HL-60 (cell line): ENCODE data around the gene MESD.

Source experiments
- GABPA ChIP-seq: IDR thresholded peaks from 2 replicates; pipeline ENCODE4 v1.6.1; 2012; ENCODE audit warnings: low read depth
- POLR2AphosphoS5 ChIP-seq: IDR thresholded peaks from 2 replicates; pipeline ENCODE4 v1.6.1; 2012; ENCODE audit warnings: low read depth
- TF ChIP-seq, protein P1 (sequence below): IDR thresholded peaks from one replicate; pipeline ENCODE4 v1.5.1; 2011; ENCODE audit warnings: low read length, control low read depth, inconsistent platforms; ENCODE audit not compliant: insufficient read depth
- TF ChIP-seq, protein P2 (sequence below): IDR thresholded peaks from 2 replicates; pipeline ENCODE4 v1.6.1; 2012; ENCODE audit warnings: low read depth; ENCODE audit not compliant: insufficient replicate concordance

DNA sequence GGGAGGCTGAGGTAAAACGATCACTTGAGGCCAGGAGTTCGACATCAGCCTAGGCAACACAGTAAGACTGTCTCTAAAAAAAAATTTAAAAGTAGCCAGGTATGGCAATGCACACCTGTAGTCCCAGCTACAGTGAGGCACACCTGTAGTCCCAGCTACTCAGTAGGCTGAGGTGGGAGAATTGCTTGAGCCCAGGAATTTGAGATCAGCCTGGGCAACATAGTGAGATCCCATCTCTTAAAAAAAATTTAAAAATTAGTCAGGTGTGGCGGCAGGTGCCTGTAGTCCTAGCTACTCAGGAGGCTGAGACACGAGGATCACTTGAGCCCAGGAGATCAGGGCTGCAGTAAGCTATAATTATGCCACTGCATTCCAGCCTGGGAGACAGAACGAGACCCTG, 6.8 kb downstream of the MESD start:
- TF ChIP-seq, protein P1, sequence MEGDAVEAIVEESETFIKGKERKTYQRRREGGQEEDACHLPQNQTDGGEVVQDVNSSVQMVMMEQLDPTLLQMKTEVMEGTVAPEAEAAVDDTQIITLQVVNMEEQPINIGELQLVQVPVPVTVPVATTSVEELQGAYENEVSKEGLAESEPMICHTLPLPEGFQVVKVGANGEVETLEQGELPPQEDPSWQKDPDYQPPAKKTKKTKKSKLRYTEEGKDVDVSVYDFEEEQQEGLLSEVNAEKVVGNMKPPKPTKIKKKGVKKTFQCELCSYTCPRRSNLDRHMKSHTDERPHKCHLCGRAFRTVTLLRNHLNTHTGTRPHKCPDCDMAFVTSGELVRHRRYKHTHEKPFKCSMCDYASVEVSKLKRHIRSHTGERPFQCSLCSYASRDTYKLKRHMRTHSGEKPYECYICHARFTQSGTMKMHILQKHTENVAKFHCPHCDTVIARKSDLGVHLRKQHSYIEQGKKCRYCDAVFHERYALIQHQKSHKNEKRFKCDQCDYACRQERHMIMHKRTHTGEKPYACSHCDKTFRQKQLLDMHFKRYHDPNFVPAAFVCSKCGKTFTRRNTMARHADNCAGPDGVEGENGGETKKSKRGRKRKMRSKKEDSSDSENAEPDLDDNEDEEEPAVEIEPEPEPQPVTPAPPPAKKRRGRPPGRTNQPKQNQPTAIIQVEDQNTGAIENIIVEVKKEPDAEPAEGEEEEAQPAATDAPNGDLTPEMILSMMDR, result no peak
- TF ChIP-seq GABPA, result no peak
- TF ChIP-seq, protein P2, sequence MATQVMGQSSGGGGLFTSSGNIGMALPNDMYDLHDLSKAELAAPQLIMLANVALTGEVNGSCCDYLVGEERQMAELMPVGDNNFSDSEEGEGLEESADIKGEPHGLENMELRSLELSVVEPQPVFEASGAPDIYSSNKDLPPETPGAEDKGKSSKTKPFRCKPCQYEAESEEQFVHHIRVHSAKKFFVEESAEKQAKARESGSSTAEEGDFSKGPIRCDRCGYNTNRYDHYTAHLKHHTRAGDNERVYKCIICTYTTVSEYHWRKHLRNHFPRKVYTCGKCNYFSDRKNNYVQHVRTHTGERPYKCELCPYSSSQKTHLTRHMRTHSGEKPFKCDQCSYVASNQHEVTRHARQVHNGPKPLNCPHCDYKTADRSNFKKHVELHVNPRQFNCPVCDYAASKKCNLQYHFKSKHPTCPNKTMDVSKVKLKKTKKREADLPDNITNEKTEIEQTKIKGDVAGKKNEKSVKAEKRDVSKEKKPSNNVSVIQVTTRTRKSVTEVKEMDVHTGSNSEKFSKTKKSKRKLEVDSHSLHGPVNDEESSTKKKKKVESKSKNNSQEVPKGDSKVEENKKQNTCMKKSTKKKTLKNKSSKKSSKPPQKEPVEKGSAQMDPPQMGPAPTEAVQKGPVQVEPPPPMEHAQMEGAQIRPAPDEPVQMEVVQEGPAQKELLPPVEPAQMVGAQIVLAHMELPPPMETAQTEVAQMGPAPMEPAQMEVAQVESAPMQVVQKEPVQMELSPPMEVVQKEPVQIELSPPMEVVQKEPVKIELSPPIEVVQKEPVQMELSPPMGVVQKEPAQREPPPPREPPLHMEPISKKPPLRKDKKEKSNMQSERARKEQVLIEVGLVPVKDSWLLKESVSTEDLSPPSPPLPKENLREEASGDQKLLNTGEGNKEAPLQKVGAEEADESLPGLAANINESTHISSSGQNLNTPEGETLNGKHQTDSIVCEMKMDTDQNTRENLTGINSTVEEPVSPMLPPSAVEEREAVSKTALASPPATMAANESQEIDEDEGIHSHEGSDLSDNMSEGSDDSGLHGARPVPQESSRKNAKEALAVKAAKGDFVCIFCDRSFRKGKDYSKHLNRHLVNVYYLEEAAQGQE, result no peak
- TF ChIP-seq POLR2AphosphoS5, result no peak
